Mesendoderm (in vitro differentiated cells): ENCODE results near the gene THADA.

ENCODE experiments used
- DNase-seq: peaks from one replicate; pipeline ENCODE4 v3.0.0; 2013
- H2AK5ac ChIP-seq: 2 replicates; pipeline ENCODE4 v1.6.1; 2013; ENCODE audit warnings: low read length, inconsistent platforms
- H2BK120ac ChIP-seq: 2 replicates; pipeline ENCODE4 v1.6.1; 2013; ENCODE audit warnings: low read depth, mild to moderate bottlenecking, low read length, moderate library complexity, mixed read lengths
- H2BK15ac ChIP-seq: replicated peaks from 2 replicates; pipeline ENCODE4 v1.6.1; 2013; ENCODE audit warnings: low read depth, mild to moderate bottlenecking, moderate library complexity
- H2BK5ac ChIP-seq: 2 replicates; pipeline ENCODE4 v1.6.1; 2013; ENCODE audit warnings: low read length, inconsistent platforms
- H3K18ac ChIP-seq: 2 replicates; pipeline ENCODE4 v1.6.1; 2013; ENCODE audit warnings: mild to moderate bottlenecking, low read length, mixed read lengths
- H3K23ac ChIP-seq: one replicate; pipeline ENCODE4 v1.6.1; 2013; ENCODE audit warnings: low read length
- H3K27ac ChIP-seq: 2 replicates; pipeline ENCODE4 v1.5.1; 2013; ENCODE audit warnings: low read depth, mild to moderate bottlenecking, inconsistent platforms, low read length, moderate library complexity
- H3K27me3 ChIP-seq: 2 replicates; pipeline ENCODE4 v1.6.1; 2013; ENCODE audit warnings: low read length, control low read depth, mild to moderate bottlenecking, inconsistent platforms; ENCODE audit not compliant: insufficient read depth, poor library complexity
- H3K36me3 ChIP-seq: 2 replicates; pipeline ENCODE4 v1.6.1; 2013; ENCODE audit warnings: low read length, inconsistent platforms; ENCODE audit not compliant: control insufficient read depth, insufficient read depth
- H3K4ac ChIP-seq: one replicate; pipeline ENCODE4 v1.6.1; 2013; ENCODE audit warnings: low read depth, mild to moderate bottlenecking, low read length, moderate library complexity
- H3K4me1 ChIP-seq: 2 replicates; pipeline ENCODE4 v1.6.1; 2013; ENCODE audit warnings: low read depth, low read length, inconsistent platforms; ENCODE audit not compliant: control insufficient read depth
- H3K4me2 ChIP-seq: 2 replicates; pipeline ENCODE4 v1.6.1; 2013; ENCODE audit warnings: low read length
- H3K4me3 ChIP-seq: 2 replicates; pipeline ENCODE4 v1.5.1; 2013; ENCODE audit warnings: mild to moderate bottlenecking, low read length
- H3K56ac ChIP-seq: one replicate; pipeline ENCODE4 v1.6.1; 2013; ENCODE audit warnings: low read length
- H3K79me1 ChIP-seq: 2 replicates; pipeline ENCODE4 v1.6.1; 2013; ENCODE audit warnings: low read length, inconsistent platforms
- H3K79me2 ChIP-seq: 2 replicates; pipeline ENCODE4 v1.6.1; 2013; ENCODE audit warnings: mild to moderate bottlenecking, low read length; ENCODE audit not compliant: control insufficient read depth, insufficient read depth
- H3K9ac ChIP-seq: 2 replicates; pipeline ENCODE4 v1.6.1; 2013; ENCODE audit warnings: low read length, inconsistent platforms
- H4K5ac ChIP-seq: one replicate; pipeline ENCODE4 v1.6.1; 2013; ENCODE audit warnings: low read length
- H4K8ac ChIP-seq: one replicate; pipeline ENCODE4 v1.6.1; 2013; ENCODE audit warnings: low read depth, mild to moderate bottlenecking, control low read depth, low read length, moderate library complexity
- WGBS: extraction: QIAGEN DNeasy Blood & Tissue Kit; methylation state at CpG from one replicate; pipeline ENCODE4 v1.1.7; 2013; ENCODE audit warnings: low lambda C conversion rate, missing lambda C conversion rate; ENCODE audit not compliant: insufficient coverage; ENCODE audit errors: extremely low coverage; 5-methylcytosine and 5-hydroxymethylcytosine counted together

The THADA gene

DNA sequence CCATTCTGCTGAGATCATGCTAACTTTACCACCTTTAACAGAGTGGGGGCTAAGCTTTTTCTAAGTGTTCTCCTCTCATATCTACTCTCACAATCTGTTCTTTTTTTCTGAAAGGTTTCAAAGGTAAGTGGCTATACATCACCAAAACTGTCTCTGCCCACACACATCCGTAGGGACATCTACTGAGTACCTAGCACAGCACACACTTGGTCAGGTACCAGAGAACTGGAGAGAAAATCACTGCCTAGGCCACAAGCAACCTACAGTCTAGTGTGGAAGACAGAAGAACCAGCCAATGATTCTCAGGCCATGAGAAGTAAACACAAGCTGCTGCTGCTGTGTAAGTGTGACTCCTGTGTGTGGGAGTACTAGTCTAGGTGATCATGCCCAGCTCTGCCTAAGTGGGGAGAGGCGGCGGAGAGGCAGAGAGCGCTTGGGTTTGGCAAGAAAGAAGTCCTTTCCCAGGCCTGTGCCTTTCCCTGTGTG is 193.3 kb downstream of the THADA start:
- Histone ChIP-seq H3K23ac (no peak overlapping the region), H4K5ac (no peak overlapping the region), H3K9ac (no peak overlapping the region), H3K36me3 (no peaks in the 10 kb centered on the region), H2AK5ac (no peak overlapping the region), H3K79me1 (no peaks in the 10 kb centered on the region), H3K4me3 (no peak overlapping the region), H3K18ac (no peak overlapping the region), H3K79me2 (no peaks in the 10 kb centered on the region), H3K4ac (no peak overlapping the region), H3K27ac (no peak overlapping the region), H4K8ac (no peak overlapping the region), H3K4me1 (no peaks in the 10 kb centered on the region), H3K27me3 (no peaks in the 10 kb centered on the region), H2BK120ac (no peak overlapping the region), H2BK5ac (no peak overlapping the region), H3K4me2 (no peak overlapping the region), H3K56ac (no peak overlapping the region), H2BK15ac (no peak overlapping the region)
- DNase-seq: no peak
- WGBS: no CpG with 5 or more reads among the region's 4 CpGs

DNA sequence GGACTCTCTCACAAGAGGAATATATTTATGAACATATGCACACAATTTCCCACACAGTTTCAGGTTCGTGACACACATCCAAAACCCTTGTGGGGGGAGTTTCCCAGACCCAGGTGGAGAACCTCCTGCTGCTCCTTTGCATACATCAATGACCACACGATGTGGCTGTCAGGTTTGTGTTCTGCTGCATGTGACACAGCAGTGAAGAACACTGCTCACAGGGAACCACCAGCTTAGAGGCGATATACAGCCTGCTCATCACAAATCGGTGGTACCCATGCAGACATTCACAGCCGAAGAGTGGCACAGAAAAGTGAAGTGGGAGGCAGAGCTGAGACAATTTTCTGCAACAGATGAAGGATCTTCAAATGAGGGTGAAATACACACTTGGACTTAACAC is 193.8 kb downstream of the THADA start:
- Histone ChIP-seq H3K79me2 (no peaks in the 10 kb centered on the region), H4K5ac (no peak overlapping the region), H3K18ac (no peak overlapping the region), H3K4me2 (no peak overlapping the region), H3K4ac (no peak overlapping the region), H3K4me1 (no peaks in the 10 kb centered on the region), H3K36me3 (no peaks in the 10 kb centered on the region), H3K23ac (no peak overlapping the region), H2BK120ac (no peak overlapping the region), H3K56ac (no peak overlapping the region), H3K27me3 (no peaks in the 10 kb centered on the region), H2AK5ac (no peak overlapping the region), H3K79me1 (no peaks in the 10 kb centered on the region), H2BK15ac (no peak overlapping the region), H3K27ac (no peak overlapping the region), H4K8ac (no peak overlapping the region), H3K9ac (no peak overlapping the region), H3K4me3 (no peak overlapping the region), H2BK5ac (no peak overlapping the region)
- DNase-seq: no peak
- no CpG with 5 or more reads among the region's 5 CpGs for WGBS

DNA sequence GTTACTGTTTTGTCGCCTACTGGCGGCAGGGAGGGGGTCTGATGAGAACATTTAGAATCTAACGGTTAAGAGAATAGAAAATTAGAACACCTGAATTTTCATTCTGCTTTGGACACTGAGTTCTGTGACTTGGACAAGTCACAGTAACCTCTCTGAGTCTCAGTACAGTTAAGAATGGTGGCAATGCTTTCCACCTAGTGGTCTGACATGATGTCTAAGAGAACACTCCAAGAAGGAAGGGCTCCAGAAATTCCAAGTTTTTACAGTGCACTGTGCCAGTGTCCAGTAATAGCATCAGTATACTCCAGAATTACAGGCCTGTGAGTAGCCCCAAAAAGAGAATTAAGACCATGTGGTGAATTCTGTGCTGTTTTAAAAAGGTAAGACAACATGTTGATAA is 195.3 kb downstream of the THADA start:
- WGBS: no CpG with 5 or more reads among the region's 3 CpGs
- H3K4ac ChIP-seq: no peak overlapping the region

DNA sequence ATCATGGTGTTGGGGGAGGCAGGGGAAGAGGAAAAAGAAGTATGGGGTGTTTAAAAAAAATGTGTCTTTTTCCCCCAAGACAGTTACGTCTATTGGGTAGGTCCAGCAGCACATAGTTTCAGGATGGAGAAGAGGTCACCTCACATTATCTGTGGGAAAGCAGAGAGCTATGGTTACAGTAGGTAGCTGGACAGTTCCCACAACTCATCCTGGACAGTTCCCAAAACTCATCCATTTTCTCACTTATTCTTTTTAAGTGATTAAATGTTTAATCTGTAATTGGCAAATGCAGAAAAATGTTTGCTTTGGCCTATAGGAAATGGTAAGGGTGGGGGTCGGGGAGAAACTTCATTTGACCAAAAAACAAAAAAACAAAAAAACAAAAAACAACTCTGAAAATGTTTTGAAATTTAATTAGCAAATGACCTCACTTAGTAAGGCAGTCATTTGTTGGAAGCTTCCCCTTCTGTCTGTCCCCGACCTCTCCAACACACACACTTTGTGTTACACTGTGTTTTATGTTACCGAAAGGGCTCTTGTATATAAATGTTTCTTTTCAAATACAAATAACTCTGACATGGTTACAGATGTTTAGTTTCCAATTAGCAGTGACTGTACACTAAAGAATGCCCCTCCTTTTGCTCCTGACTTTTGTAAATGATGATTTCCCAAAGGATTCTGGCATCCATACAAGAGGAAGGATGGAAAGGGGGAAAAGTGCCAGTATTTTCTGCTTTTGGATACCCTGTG is 196.1 kb downstream of the THADA start:
- no peak for DNase-seq
- Histone ChIP-seq H2BK5ac (no peak overlapping the region), H3K4me3 (no peak overlapping the region), H3K4me2 (no peak overlapping the region), H3K4ac (no peak overlapping the region), H3K4me1 (no peaks in the 10 kb centered on the region), H4K8ac (no peak overlapping the region), H3K27ac (no peak overlapping the region), H4K5ac (no peak overlapping the region), H3K36me3 (no peaks in the 10 kb centered on the region), H3K9ac (no peak overlapping the region), H2BK120ac (no peak overlapping the region), H2AK5ac (no peak overlapping the region), H3K79me2 (no peaks in the 10 kb centered on the region), H3K79me1 (no peaks in the 10 kb centered on the region), H3K56ac (no peak overlapping the region), H3K18ac (no peak overlapping the region), H2BK15ac (no peak overlapping the region), H3K23ac (no peak overlapping the region), H3K27me3 (no peaks in the 10 kb centered on the region)
- no CpG with 5 or more reads among the region's 4 CpGs for WGBS

More for the DNA sequence above, 195.3 kb downstream of the THADA start:
- H3K9ac ChIP-seq: no peak overlapping the region
- no peaks in the 10 kb centered on the region for H3K36me3 ChIP-seq
- no peaks in the 10 kb centered on the region for H3K79me1 ChIP-seq
- no peak overlapping the region for H2AK5ac ChIP-seq
- no peak overlapping the region for H2BK5ac ChIP-seq
- no peaks in the 10 kb centered on the region for H3K79me2 ChIP-seq
- no peak overlapping the region for H3K27ac ChIP-seq
- no peak overlapping the region for H2BK15ac ChIP-seq
- H3K4me2 ChIP-seq: no peak overlapping the region
- H4K5ac ChIP-seq: no peak overlapping the region
- H3K56ac ChIP-seq: no peak overlapping the region
- DNase-seq: no peak
- H2BK120ac ChIP-seq: no peak overlapping the region
- no peak overlapping the region for H3K23ac ChIP-seq
- H3K27me3 ChIP-seq: no peaks in the 10 kb centered on the region
- H3K18ac ChIP-seq: no peak overlapping the region
- H4K8ac ChIP-seq: no peak overlapping the region
- H3K4me1 ChIP-seq: no peaks in the 10 kb centered on the region
- H3K4me3 ChIP-seq: no peak overlapping the region

DNA sequence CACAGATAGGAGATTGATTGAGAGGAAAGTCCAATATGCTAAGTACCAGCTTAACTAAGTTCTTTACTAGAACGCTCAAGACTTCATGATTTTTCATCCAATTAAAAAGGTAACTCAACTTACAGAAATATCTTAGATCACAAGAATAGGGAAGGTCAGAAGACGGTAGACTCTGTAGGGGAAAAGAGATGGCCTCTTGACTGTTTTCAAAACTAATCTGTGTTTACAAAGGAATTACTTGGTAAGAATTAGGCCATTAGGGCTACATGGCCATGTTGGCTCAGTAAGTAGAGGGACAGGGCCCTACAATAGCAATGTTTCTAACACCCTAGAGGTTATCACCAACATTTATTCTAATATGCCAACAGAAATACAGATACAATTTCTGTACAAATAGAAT is 196.7 kb downstream of the THADA start:
- Histone ChIP-seq H3K4ac (no peak overlapping the region), H3K56ac (no peak overlapping the region), H3K4me1 (no peaks in the 10 kb centered on the region), H3K79me1 (no peaks in the 10 kb centered on the region), H3K23ac (no peak overlapping the region), H2BK5ac (no peak overlapping the region), H4K5ac (no peak overlapping the region), H3K79me2 (no peaks in the 10 kb centered on the region), H3K4me3 (no peak overlapping the region), H3K36me3 (no peaks in the 10 kb centered on the region), H2BK15ac (no peak overlapping the region), H3K4me2 (no peak overlapping the region), H4K8ac (no peak overlapping the region), H2BK120ac (no peak overlapping the region), H3K9ac (no peak overlapping the region), H3K27ac (no peak overlapping the region), H3K27me3 (no peaks in the 10 kb centered on the region), H3K18ac (no peak overlapping the region), H2AK5ac (no peak overlapping the region)
- no peak for DNase-seq
- no CpG with 5 or more reads among the region's 2 CpGs for WGBS

DNA sequence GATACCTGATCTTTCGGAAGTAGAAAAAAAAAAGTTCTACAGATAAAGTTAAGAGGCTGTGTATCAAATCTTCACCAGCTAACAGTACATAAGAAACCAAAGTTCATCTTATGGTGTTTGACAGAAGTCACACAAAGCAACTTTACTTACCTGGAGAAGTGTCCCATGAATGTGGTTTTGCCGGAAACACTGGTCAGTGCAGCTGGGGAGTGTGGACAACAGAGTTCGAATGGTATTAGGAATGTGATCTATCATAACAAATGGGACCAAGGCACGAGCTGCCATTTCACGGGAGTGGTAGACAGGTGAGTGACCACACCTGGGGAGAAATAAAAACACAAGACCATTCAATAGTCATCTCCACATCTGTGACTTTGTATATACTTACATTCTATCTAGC is 198.0 kb downstream of the THADA start:
- Histone ChIP-seq H3K79me2 (no peaks in the 10 kb centered on the region), H3K9ac (no peak overlapping the region), H3K79me1 (no peaks in the 10 kb centered on the region), H2BK15ac (no peak overlapping the region), H2BK5ac (no peak overlapping the region), H4K5ac (no peak overlapping the region), H3K27me3 (no peaks in the 10 kb centered on the region), H2BK120ac (no peak overlapping the region), H3K4me2 (no peak overlapping the region), H3K36me3 (no peaks in the 10 kb centered on the region), H3K4ac (no peak overlapping the region), H3K56ac (no peak overlapping the region), H2AK5ac (no peak overlapping the region), H4K8ac (no peak overlapping the region), H3K4me3 (no peak overlapping the region), H3K23ac (no peak overlapping the region), H3K4me1 (no peaks in the 10 kb centered on the region), H3K18ac (no peak overlapping the region), H3K27ac (no peak overlapping the region)
- WGBS: no CpG with 5 or more reads among the region's 5 CpGs
- DNase-seq: no peak
